ENCODE data around the gene PPIP5K2. TPM values are rescaled to one million over a fixed set of nuclear protein-coding genes. Genes with fewer than 3 reads are reported as not detected.

The PPIP5K2 gene
- total RNA-seq, 1 experiment from 2014 or later, result 29.7 TPM

DNA sequence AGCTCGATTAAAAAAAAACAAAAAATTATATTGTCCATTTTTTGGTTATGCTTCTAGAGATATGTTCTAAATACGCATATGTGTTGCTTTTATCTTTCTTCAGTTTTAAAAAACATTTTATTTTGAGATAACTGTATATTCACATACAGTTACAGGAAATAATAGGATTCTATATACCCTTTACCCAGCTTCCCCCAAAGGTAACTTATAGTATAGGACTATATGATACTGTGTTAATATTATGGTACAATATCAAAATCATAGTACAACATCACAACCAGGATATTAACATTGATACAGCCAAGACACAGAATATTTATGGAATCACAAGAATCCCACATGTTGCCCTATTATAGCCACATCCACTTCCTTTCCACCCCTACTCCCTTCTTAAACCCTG lies 129.0 kb downstream of the PPIP5K2 start:
- Mint-ChIP-seq H3K4me3 (ENCODE audit: unreplicated experiment) (no peak overlapping the region), H3K27me3 (ENCODE audit: insufficient read depth, unreplicated experiment) (peaks cover 23% of the 10 kb centered on the region), H3K4me1 (ENCODE audit: insufficient read depth, unreplicated experiment) (no peaks in the 10 kb centered on the region), H3K36me3 (ENCODE audit: insufficient read depth, unreplicated experiment) (no peaks in the 10 kb centered on the region), H3K27ac (ENCODE audit: low read depth, unreplicated experiment) (no peak overlapping the region), H3K9me3 (ENCODE audit: unreplicated experiment) (no peaks in the 10 kb centered on the region)
- intact Hi-C loops (cut with micrococcal nuclease), result no loop called here
- no TSS peak for BruUV-seq (replicated peaks)
- DNase-seq (ENCODE audit: unreplicated experiment), result no peak
- TF ChIP-seq CTCF (IDR thresholded peaks at IDR 0.05; ENCODE audit: unreplicated experiment), result no peak
- ChIA-PET POLR2A (no interaction called here), CTCF (no interaction called here)

GRCh38 chr5:103254921-103255320 lies 134.8 kb downstream of the PPIP5K2 start:
- intact Hi-C loops (cut with micrococcal nuclease), result no loop called here
- Mint-ChIP-seq H3K9me3 (ENCODE audit: unreplicated experiment) (no peaks in the 10 kb centered on the region), H3K36me3 (ENCODE audit: insufficient read depth, unreplicated experiment) (no peaks in the 10 kb centered on the region), H3K27me3 (ENCODE audit: insufficient read depth, unreplicated experiment) (no peaks in the 10 kb centered on the region), H3K4me1 (ENCODE audit: insufficient read depth, unreplicated experiment) (peaks cover 4% of the 10 kb centered on the region), H3K27ac (ENCODE audit: low read depth, unreplicated experiment) (no peak overlapping the region), H3K4me3 (ENCODE audit: unreplicated experiment) (no peak overlapping the region)
- DNase-seq (ENCODE audit: unreplicated experiment), result no peak
- BruUV-seq (replicated peaks), result no TSS peak
- ChIA-PET CTCF (interaction anchor here (0.9 to 5.0 kb wide), 3 partner anchors 22 to 221 kb away, joined by 4 to 46 read pairs (median 7); no protein-coding TSS in a partner anchor), POLR2A (interaction anchor here (0.7 kb wide), 1 partner anchor 39 kb away, joined by 3 read pairs; no protein-coding TSS in a partner anchor)
- TF ChIP-seq CTCF (IDR thresholded peaks at IDR 0.05; ENCODE audit: unreplicated experiment), result no peak

GRCh38 chr5:103255691-103256090 lies 135.6 kb downstream of the PPIP5K2 start:
- H3K4me1 Mint-ChIP-seq (ENCODE audit: insufficient read depth, unreplicated experiment), result peaks cover 7% of the 10 kb centered on the region
- no peaks in the 10 kb centered on the region for H3K36me3 Mint-ChIP-seq (ENCODE audit: insufficient read depth, unreplicated experiment)
- no TSS peak for BruUV-seq (replicated peaks)
- no peaks in the 10 kb centered on the region for H3K27me3 Mint-ChIP-seq (ENCODE audit: insufficient read depth, unreplicated experiment)
- H3K9me3 Mint-ChIP-seq (ENCODE audit: unreplicated experiment), result no peaks in the 10 kb centered on the region
- DNase-seq (ENCODE audit: unreplicated experiment), result no peak
- ChIA-PET CTCF (interaction anchor here (0.9 to 5.0 kb wide), 5 partner anchors 20 to 220 kb away, joined by 3 to 46 read pairs (median 5); no protein-coding TSS in a partner anchor), POLR2A (interaction anchor here (1.3 to 1.9 kb wide), 3 partner anchors 190 to 221 kb away, joined by 3 to 7 read pairs (median 3); no protein-coding TSS in a partner anchor)
- no peak overlapping the region for H3K27ac Mint-ChIP-seq (ENCODE audit: low read depth, unreplicated experiment)
- no peak for TF ChIP-seq CTCF (IDR thresholded peaks at IDR 0.05; ENCODE audit: unreplicated experiment)
- intact Hi-C loops (cut with micrococcal nuclease), result no loop called here
- H3K4me3 Mint-ChIP-seq (ENCODE audit: unreplicated experiment), result no peak overlapping the region

- peak; percentile 18 for DNase-seq (ENCODE audit: unreplicated experiment)
- Mint-ChIP-seq H3K36me3 (ENCODE audit: insufficient read depth, unreplicated experiment) (no peaks in the 10 kb centered on the region), H3K9me3 (ENCODE audit: unreplicated experiment) (no peaks in the 10 kb centered on the region), H3K27me3 (ENCODE audit: insufficient read depth, unreplicated experiment) (no peaks in the 10 kb centered on the region), H3K27ac (ENCODE audit: low read depth, unreplicated experiment) (no peak overlapping the region), H3K4me1 (ENCODE audit: insufficient read depth, unreplicated experiment) (peaks cover 12% of the 10 kb centered on the region), H3K4me3 (ENCODE audit: unreplicated experiment) (no peak overlapping the region)
- intact Hi-C loops (cut with micrococcal nuclease), result no loop called here
- ChIA-PET POLR2A (interaction anchor here (1.3 to 1.9 kb wide), 3 partner anchors 189 to 221 kb away, joined by 3 to 7 read pairs (median 3); no protein-coding TSS in a partner anchor), CTCF (interaction anchor here (0.6 to 5.0 kb wide), 7 partner anchors 17 to 220 kb away, joined by 3 to 46 read pairs (median 3); no protein-coding TSS in a partner anchor)
- no TSS peak for BruUV-seq (replicated peaks)
- no peak for TF ChIP-seq CTCF (IDR thresholded peaks at IDR 0.05; ENCODE audit: unreplicated experiment)
These were observed 136.1 kb downstream of the PPIP5K2 start for GRCh38 chr5:103256178-103256577.

Measured in MCF 10A (cell line).